IPS DF 4.7 (cell line): ENCODE data around the gene ENTPD6.
"Not testable (repeated sequence)": the region's sequence is repeated elsewhere in the genome, so short reads cannot be mapped to it uniquely, and the experiment has no call there.

Experiments
- DNase-seq: peaks from one replicate; pipeline ENCODE4 v3.0.0-alpha.2; 2013; ENCODE audit warnings: low spot score; ENCODE audit errors: extremely low read depth

ENTPD6 gene

GRCh38 chr20:25195014-25195961 is at the start of gene ENTPD6:
Gene ENTPD6 (plus strand): TSS chr20:25195712. CDS start chr20:25206537, 10,825 bp downstream.
- DNase-seq: no peak

GRCh38 chr20:25146976-25147375 is 48.5 kb upstream of the ENTPD6 start:
- no peak for DNase-seq

GRCh38 chr20:25147716-25148115 is 47.8 kb upstream of the ENTPD6 start:
- no peak for DNase-seq

GRCh38 chr20:25148181-25148981 is 47.1 kb upstream of the ENTPD6 start:
- no peak for DNase-seq

GRCh38 chr20:25148982-25149846 is 46.3 kb upstream of the ENTPD6 start:
- no peak for DNase-seq

- DNase-seq: no peak
Observed at GRCh38 chr20:25150016-25150415, 45.5 kb upstream of the ENTPD6 start.

- no peak for DNase-seq
Observed at GRCh38 chr20:25158043-25158442, 37.5 kb upstream of the ENTPD6 start.

GRCh38 chr20:25160467-25160866 is 35.0 kb upstream of the ENTPD6 start:
- DNase-seq: no peak

GRCh38 chr20:25160897-25161296 is 34.6 kb upstream of the ENTPD6 start:
- DNase-seq: no peak

GRCh38 chr20:25165128-25165527 is 30.4 kb upstream of the ENTPD6 start:
- no peak for DNase-seq

- not testable (repeated sequence) for DNase-seq
Observed at GRCh38 chr20:25166105-25166782, 29.3 kb upstream of the ENTPD6 start.

- no peak for DNase-seq
Observed at GRCh38 chr20:25173321-25173720, 22.2 kb upstream of the ENTPD6 start.

GRCh38 chr20:25173886-25174308 is 21.6 kb upstream of the ENTPD6 start:
- no peak for DNase-seq

GRCh38 chr20:25176184-25176583 is 19.3 kb upstream of the ENTPD6 start:
- no peak for DNase-seq

GRCh38 chr20:25177890-25178321 is 17.6 kb upstream of the ENTPD6 start:
- no peak for DNase-seq

GRCh38 chr20:25178563-25179438 is 16.7 kb upstream of the ENTPD6 start:
- DNase-seq: no peak

GRCh38 chr20:25179439-25180089 is 15.9 kb upstream of the ENTPD6 start:
- DNase-seq: no peak

- DNase-seq: not testable (repeated sequence)
Observed at GRCh38 chr20:25184391-25184790, 11.1 kb upstream of the ENTPD6 start.

GRCh38 chr20:25187220-25187619 is 8.3 kb upstream of the ENTPD6 start:
- DNase-seq: no peak
